ENCODE data around the gene OPA1.

- TF ChIP-seq POLR2AphosphoS5 (IDR thresholded peaks at IDR 0.05; ENCODE audit: low read depth) = no peak
- TF ChIP-seq CTCF (conservative IDR thresholded peaks at IDR 0.05; ENCODE audit: low read depth in 2 of 2) = no peak
- TF ChIP-seq REST (IDR thresholded peaks at IDR 0.05; ENCODE audit: unreplicated experiment) = no peak
- no peak for TF ChIP-seq EZH2 (IDR thresholded peaks at IDR 0.05; ENCODE audit: low read depth, unreplicated experiment)
- TF ChIP-seq NANOG (IDR thresholded peaks at IDR 0.05; ENCODE audit: borderline replicate concordance) = no peak
- TF ChIP-seq CREB1 (CRISPR knock-in tag; IDR thresholded peaks at IDR 0.05; ENCODE audit: low read depth) = no peak
- no peak for TF ChIP-seq EZH2phosphoT487 (IDR thresholded peaks at IDR 0.05; ENCODE audit: unreplicated experiment)
- no peak for TF ChIP-seq JUNB (IDR thresholded peaks at IDR 0.05; ENCODE audit: unreplicated experiment)
- TF ChIP-seq ETS1 (IDR thresholded peaks at IDR 0.05) = no peak
- no peak for TF ChIP-seq ZNF331 (CRISPR knock-in tag; IDR thresholded peaks at IDR 0.05; ENCODE audit: low read depth)
These were observed 151.2 kb downstream of the OPA1 start for GRCh38 chr3:193744048-193744821.

Measured in GM23338 (cell line).